Right renal pelvis (tissue), 4 donors: ENCODE results near the gene PHACTR2. TPM values are rescaled to one million over a fixed set of nuclear protein-coding genes. Genes with fewer than 3 reads are reported as not detected.
A peak's percentile ranks its signal among the peaks of the same experiment; 100 is the strongest.
"Not testable (repeated sequence)": the region's sequence is repeated elsewhere in the genome, so short reads cannot be mapped to it uniquely, and the experiment has no call there.

Experiments used
- DNase-seq, 4 donors: peaks; one replicate each; pipeline ENCODE4 v3.0.0-alpha.2; 2013; ENCODE audit warnings: low read depth in 4 of 4, low spot score in 3 of 4, missing footprints in 1 of 4
- polyA plus RNA-seq, 4 donors: library from polyadenylated mRNA; unstranded; fragments of 120-200 nt; gene quantifications; one replicate each; pipeline ENCODE4 v1.2.1, GENCODE V29; 2013; ENCODE audit not compliant: insufficient read length in 4 of 4

PHACTR2 gene
- polyA plus RNA-seq, 4 donors, result 26.6 to 40.9 (median 32.4) TPM

DNA sequence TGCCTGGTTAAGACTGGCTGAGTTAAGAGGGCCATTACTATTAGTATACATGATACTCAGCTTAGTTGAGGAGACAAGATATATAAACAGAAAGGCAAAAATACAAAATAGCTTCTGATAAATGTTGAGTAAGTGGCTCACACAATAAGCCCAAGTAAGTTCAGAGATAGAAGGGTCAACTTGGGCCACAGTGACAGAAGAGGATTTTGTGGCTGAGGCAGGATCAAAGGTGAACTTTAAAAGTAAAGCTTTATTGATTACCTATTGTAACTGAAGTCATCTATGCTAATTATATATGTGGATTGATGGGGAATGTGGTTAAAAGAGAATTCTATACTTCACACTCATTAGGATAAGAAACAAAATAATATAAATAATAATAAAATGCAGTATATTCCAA lies 80.8 kb downstream of the PHACTR2 start:
- no peak for DNase-seq

DNA sequence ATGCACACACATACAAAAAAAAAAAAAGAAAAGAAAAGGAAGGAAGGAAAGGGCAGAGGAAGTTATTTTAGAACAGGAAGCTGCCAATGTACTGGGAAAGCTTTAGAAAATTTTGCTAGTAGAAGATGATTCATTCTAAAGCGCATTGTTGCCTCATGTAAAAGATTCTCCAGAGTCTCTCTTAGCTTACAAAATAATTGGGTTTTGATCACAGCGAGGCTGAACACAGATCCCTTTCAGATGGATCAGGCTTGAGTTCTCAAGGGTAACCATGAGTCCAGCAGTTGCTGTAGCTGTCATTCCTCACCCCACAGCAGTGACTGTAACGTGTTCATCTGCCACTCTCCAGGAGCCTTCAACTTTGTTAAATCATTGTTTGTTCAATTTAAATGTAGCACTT lies 81.9 kb downstream of the PHACTR2 start:
- DNase-seq, result no peak

DNA sequence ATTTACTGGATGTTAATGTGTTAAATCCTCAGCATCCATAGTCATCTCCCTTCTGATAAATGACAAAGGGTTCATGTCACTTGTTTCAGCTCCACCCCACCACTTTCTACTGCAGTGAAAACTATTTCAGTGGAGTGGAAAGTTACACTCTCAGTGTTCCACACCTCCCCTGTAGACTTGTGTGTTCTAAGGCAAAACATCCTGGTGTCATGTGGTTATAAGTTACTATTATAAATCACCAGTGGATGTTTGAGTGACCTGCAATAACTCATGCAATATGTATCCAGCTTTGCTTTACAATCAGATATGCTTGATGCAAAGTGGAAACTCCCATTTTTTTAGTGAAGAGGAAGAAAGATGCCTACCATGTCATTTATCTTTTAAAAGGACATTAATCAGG lies 83.3 kb downstream of the PHACTR2 start:
- DNase-seq, result no peak

DNA sequence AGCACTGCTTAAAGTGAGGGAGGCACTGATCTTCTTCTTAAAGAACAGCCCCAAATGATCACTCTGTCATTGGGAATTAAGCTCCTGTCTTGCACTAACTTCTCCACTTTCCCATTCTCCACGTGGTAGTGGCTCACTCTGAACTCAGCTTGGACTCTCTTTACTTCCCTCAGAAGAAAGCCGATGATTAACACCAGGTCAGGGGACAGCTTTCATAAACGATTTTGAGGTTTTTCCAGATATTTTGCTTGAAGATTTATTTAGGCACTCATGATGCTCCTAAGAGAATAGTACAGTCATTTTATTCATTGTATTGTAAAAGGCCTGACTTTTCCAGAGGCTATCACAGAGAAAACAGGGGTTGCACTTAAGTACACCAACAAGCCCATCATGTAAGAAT lies 84.4 kb downstream of the PHACTR2 start:
- DNase-seq, result no peak

DNA sequence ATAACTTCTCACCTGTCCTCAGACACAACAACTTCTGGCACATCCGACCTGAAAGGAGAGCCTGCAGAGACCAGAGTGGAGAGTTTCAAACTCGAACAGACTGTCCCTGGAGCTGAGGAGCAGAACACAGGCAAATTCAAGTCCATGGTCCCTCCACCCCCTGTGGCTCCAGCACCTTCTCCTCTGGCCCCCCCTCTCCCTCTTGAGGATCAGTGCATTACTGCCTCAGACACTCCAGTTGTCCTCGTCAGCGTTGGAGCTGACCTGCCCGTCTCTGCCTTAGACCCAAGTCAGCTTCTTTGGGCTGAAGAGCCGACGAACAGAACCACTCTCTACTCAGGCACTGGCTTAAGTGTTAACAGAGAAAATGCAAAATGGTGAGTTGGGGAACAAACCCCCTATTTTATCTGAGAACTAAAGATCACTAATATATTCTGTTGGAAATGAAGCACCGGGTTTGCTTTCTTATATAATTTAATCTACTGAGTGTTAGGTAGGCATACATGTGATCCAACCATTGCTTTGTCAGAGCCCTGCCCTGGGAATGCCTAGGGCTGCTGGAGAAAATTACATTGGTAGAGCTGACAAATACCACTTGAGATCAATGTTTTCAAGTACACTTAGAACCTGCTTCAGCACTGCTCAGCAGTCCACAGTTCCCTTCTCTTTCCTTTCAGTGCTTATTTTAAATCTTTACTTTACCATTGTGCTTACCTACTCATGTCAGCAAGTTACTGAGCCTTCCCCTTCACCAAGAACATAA lies 87.8 kb downstream of the PHACTR2 start:
- no peak for DNase-seq

DNA sequence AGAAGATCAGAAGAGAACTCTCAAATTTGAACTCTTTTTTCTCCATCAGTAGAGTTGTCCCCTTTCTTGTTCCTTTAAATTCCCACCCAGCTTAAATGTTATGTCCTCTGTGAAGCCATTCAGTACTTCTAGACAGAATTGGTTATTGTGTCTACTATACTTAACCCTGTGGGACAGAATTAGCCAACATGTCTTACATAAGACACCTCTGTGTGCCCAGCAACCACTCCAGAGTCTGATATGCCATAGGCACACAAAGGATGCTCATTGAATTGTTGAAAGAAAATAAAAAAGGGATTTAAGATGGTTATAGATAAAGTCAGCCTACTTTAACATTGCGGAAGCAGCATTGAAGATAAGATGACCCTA lies 88.4 kb downstream of the PHACTR2 start:
- DNase-seq, result no peak

DNA sequence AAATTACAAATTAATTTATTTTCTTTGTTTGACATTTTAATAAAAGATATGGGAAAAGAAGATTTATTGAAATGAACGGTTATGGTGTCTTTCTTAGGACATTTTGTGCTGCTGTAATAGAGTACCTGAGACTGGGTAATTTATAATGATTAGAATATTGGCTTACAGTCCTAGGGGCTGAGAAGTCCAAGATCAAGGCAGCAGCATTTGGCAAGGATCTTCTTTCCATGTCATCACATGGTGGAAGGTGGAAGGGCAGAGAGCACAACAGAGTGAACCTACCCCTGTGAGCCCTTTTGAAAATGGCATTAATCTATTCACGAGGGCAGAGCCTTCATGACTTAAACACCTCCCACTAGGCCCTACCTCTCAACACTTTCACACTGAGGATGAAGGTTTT lies 89.7 kb downstream of the PHACTR2 start:
- no peak for DNase-seq

DNA sequence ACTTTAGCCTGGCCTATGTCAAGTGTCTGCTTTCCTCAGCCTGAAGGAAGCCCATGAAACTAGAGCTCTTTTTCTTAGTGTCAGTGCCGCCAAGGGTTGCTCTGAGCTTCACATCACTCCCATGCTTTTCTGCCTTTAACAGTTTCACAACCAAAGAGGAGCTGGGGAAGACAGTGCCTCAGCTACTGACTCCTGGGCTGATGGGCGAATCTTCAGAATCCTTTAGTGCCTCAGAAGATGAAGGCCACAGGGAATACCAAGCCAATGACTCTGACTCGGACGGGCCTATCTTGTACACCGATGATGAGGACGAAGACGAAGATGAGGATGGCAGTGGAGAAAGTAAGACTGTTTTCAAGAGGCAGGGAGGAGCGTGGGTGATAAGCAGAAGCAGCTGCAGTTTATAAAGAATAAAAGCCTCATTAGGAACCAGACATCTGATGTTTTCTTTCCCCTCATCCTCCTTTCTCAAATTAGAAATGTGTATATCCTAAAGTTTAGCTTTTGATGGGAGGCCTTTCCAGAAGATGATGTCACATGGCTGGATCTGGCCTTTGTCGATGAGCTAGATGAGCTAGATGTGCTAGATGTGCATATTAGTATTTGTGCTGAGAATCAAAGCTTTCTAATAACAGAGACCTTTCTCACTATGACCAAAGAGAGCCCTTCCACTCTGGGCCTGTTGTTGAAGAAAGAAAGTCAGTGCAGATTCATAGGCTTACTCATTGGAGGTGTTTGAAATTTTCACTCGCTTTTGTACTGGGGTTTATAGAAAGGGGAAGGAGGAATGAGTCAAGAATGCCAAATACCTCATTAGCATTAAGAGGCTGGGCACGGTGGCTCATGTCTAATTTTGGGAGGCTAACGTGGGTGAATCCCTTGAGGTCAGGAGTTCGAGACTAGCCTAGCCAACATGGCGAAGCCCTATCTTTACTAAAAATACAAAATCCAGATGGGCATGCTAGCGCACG lies 94.6 kb downstream of the PHACTR2 start:
- peak in 1 of 4 donors; percentile 5 for DNase-seq

DNA sequence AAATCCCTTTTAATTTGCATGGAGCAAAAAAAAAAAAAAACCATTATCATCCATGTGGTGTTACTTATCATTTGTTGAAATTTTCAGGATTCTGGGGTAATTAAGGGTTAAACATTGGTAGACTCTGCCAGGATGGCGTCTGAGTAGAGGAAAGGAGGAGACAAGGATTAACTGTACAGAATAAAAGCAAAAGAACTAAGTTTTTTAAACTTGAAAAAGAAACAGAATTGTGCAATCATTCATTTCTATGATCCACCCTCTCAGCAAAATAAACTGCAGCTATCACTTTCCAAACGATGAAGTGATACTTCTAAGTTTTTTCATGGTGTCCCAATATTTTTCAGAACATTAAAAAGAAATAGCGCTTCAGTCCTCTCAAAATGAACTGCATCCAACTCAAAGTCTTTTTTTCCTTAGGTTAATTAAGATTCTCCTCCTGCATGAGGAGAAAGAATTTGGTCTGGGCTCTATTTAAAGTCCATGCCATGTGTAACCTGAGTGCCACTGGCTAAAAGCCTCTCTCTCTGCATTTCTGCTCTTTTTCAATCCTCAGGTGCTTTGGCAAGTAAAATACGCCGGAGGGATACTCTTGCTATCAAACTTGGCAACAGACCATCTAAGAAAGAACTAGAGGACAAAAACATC lies 95.9 kb downstream of the PHACTR2 start:
- no peak for DNase-seq

DNA sequence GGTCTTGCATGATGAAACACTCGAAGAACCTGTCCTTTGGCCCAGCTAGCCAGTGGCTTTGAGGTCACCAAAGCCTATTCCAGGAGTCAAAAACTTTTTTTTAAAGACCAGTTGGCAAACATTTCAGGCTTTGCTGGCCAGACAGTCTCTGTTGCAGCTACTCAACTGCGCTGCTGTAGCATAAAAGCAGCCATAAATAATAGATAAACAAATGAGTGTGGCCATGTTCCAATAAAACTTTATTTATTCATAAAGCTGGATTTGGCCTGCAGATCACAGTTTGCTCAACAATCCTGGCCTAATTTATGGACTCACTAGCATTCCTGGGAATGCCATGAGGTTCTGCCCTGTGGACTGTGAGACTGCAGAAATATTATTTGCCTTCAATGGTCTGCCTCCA lies 96.6 kb downstream of the PHACTR2 start:
- DNase-seq, result no peak

DNA sequence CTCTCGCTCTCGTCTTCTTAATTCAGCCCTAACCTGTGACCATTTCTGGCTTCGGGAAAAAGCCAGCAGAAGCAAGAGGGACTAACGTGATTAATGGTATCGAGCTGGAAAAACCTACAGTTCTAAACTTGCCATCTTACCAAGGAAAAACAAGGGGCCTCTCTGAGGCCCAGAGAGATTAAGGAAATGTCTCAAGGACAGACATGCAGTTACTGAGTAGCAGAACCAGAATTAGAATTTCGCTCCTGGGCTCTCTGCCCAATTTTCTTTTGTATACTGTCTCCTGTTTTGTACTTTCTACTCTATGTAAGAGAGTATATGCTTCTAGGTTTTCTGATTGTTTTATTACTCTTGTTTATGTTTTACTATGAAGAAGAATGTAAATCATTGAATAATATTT lies 97.6 kb downstream of the PHACTR2 start:
- DNase-seq, result no peak

DNA sequence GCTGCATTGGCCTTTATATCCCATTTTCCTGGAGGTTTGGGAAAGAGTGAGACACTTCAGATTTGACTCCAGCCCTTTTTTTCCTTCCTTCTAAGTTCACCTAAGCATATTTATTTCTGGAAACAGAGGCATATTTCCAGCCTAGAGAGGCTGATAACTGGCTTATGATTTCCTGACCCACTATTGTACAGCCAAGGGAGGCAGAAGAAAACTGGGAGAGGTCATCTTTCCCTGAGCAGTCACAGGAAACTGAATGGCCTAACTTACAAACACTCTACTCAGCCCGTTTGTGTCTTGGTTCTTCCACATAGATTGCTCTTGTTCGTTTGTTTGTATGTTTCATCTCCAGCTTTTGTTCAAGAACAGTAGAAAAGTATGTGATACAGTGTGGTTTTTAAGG lies 101.2 kb downstream of the PHACTR2 start:
- DNase-seq, result no peak

DNA sequence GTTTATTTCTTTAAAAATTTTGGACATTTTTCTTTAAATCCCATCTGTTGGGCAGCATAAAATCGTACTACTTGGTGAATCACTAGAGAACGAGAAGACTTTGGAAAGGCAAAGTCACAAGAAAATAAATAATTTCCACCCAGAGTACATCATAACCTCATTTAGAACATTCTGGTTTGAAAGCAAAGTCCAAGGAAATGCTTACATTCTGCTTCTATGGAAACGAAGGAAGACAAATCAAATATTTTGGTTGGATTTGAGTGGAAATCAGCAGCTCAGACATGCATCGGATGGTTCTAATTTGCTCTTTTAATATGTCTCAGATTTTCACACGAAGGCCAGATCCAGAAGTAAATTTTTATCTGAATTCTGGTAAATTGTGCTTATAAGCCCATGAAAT lies 104.7 kb downstream of the PHACTR2 start:
- DNase-seq, result no peak

DNA sequence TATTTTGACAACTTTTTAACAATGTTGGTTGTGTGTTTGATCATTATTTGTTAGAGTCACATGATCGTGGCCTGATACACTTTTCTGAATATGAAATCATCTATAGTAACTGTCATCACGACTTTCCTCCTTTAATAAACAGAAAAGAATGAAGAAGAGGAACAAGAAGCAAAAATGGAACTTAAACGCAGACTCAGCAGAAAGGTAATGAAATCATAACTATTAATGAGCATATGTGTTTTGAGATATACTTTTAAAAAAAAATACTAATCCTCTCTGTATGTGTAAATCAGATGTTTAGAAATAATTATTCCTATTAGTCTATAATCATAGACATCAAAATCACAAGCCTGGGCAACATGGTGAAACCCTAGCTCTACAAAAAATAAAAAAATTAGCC lies 105.3 kb downstream of the PHACTR2 start:
- no peak for DNase-seq

DNA sequence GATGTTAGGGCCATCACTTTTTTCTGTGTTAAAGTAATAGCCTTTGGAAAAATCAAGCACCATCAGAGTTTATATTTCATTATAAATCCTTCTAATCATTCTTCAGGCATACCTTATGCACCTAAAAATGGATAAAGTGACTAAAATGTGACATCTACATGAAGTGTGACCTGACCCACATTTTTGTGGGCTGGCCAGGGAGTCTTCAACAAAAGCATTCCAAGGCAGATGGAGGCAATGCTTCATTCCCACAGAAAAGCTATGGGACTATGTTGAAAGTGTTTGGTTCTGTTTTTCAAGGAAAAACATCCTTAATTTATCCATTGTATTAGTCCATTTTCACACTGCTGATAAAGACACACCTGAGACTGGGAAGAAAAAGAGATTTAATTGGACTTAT lies 106.6 kb downstream of the PHACTR2 start:
- no peak for DNase-seq

DNA sequence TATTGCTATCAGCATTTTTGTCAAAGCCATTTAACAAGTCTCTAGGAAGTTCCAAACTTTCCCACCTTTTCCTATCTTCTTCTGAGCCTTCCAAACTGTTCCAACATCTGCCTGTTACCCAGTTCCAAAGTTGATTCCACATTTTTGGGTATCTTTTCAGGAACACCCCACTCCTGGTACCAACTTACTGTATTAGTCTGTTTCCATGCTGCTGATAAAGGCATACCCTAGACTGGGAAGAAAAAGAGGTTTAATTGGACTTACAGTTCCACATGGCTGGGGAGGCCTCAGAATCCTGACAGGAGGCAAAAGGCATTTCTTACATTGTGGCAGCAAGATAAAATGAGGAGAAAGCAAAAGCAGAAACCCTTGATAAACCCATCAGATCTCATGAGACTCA lies 108.6 kb downstream of the PHACTR2 start:
- DNase-seq, result not testable (repeated sequence)

DNA sequence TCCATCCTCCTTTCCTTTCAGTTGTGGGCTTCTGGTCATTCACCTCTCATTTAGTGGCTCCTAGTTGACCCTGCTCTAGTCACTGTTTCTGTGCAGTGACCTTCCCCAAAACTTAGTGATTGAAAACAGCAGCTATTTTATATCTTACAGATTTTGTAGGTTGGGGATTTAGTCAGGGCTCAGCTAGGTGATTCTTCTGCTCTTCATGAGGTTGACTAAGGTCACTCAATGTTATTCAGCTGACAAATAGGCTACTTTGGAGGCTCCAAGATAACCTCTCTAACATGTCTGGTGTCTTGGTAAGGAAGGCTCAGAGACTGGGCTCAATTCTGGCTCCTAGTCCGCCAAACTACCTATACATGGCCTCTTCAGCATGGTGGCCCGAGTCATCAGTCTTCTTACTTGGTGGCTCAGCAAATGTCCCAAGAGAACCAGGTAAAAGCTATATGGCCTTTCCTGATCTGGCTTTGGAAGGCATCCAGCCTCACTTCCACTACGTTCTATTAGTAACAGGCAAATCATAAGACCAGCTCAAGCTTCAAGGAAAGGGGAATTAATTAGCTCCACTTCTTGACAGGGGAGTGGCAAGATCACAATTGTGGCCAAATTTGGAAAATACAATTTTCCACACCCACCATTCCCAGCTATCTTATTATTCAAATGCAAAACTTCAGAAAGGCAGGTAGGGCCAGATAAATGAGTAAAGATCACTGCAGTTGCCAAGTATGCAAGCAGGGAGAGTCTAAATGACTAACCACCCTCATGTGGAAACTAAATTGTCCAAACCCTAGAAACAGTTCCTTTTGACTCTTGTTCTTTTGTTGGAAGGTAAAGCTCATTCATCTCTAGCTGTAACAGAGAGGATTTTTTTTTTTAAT lies 114.9 kb downstream of the PHACTR2 start:
- no peak for DNase-seq

DNA sequence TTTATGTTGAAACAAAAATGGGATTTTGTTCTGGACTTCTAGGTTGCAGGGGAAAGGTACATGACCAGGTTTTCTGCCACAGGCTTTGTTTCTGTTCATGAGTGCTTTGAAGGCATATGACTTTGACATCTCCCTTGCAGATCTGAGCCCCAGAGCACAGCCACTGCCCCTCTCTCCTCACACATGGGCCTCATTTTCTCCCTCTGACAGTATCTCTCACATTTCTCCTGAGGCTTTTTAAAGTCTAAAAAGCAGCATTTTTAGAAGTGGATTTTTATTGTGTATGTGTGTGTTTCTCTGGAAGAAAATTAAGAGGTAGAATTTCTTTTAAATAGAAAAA lies 115.5 kb downstream of the PHACTR2 start:
- DNase-seq, result no peak

DNA sequence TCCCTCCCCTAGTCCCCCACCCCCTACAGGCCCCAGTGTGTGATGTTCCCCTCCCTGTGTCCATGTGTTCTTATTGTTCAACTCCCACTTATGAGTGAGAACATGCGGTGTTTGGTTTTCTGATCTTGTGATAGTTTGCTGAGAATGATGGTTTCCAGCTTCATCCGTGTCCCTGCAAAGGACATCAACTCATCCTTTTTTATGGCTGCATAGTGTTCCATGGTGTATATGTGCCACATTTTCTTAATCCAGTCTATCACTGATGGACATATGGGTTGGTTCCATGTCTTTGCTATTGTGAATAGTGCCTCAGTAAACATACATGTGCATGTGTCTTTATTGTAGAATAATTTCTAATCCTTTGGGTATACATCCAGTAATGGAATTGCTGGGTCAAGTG lies 118.8 kb downstream of the PHACTR2 start:
- DNase-seq, result not testable (repeated sequence)

DNA sequence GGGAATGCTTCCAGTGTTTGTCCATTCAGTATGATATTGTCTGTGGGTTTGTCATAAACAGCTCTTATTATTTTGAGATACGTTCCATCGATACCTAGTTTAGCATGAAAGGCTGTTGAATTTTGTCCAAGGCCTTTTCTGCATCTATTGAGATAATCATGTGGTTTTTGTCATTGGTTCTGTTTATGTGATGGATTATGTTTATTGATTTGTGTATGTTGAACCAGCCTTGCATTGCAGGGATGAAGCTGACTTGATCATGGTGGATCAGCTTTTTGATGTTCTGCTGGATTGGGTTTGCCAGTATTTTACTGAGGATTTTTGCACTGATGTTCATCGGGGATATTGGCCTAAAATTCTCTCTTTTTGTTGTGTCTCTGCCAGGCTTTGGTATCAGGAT lies 120.7 kb downstream of the PHACTR2 start:
- not testable (repeated sequence) for DNase-seq
